ENCODE results near the gene PREB. TPM values are rescaled to one million over a fixed set of nuclear protein-coding genes. Genes with fewer than 3 reads are reported as not detected.

Gene PREB
- total RNA-seq, 1 donor, result 37.0 TPM

DNA sequence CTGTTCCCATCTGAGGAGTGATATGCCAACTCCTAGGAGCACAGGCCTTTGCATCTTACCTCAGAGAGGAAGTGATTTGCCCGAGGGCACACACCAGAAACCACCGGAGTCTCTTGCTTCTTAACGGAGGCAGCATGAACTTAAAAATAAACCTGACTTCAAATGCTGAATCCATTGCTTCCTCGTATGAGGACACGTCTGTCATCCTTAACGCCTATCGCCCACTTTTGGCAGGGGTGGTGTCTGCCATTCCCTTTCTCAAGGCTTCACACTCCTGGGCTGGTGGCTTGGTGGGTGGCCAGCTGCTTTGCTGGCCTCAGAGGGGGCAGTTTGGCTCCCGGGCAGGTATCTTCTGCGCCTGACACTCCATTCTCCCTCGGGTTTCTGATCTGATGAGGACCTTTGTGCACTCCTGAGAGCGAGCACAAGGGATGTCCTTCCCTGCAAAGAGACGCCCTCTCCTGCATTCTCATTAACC lies 1.1 kb upstream of the PREB start:
- H3K4me3 ChIP-seq (ENCODE audit: low read depth, low read length), result no peak overlapping the region
- TF ChIP-seq, protein P1, sequence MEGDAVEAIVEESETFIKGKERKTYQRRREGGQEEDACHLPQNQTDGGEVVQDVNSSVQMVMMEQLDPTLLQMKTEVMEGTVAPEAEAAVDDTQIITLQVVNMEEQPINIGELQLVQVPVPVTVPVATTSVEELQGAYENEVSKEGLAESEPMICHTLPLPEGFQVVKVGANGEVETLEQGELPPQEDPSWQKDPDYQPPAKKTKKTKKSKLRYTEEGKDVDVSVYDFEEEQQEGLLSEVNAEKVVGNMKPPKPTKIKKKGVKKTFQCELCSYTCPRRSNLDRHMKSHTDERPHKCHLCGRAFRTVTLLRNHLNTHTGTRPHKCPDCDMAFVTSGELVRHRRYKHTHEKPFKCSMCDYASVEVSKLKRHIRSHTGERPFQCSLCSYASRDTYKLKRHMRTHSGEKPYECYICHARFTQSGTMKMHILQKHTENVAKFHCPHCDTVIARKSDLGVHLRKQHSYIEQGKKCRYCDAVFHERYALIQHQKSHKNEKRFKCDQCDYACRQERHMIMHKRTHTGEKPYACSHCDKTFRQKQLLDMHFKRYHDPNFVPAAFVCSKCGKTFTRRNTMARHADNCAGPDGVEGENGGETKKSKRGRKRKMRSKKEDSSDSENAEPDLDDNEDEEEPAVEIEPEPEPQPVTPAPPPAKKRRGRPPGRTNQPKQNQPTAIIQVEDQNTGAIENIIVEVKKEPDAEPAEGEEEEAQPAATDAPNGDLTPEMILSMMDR (IDR thresholded peaks at IDR 0.05; ENCODE audit: insufficient read depth, low read length), result no peak
- no peak for DNase-seq (ENCODE audit: low read depth)

- DNase-seq (ENCODE audit: low read depth), result no peak
- TF ChIP-seq, protein P1 (IDR thresholded peaks at IDR 0.05; ENCODE audit: insufficient read depth, low read length), result no peak
- H3K4me3 ChIP-seq (ENCODE audit: low read depth, low read length), result peak overlapping the region; percentile 35
Measured at GRCh38 chr2:27134781-27135477, 493 bp upstream of the PREB start.

DNA sequence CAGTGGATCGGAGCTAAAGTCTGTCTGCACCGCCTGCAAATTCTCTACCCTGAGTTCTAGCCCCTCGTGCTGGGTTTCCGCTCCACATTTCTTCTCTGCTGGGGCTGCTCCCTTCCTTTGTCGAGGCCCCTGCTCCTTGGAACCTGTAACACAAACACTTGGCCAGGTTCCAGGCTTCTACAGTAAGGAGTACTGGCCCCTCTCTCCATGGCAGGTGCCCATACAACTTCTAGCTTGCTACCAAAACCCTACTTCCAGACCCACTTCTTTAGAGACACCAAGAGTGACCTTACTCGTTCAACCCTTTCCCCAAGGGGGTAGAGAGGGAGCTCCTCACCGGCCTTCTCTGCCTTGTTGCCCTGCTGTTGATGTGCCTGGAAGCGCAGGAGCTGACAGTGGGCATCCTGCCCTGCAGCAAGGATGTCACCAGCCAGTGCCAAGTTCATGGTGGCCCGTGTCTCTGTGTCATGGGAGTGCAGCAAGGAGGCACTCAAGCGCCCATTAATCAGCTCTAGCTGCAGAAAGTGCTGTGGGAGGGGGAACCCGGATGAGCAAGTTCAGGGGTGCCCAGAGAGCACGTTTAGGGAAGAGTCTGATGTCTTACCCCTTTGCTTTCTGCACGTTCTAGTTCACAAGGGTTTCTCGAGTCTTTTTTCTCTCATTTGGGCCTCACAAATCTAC lies 1.1 kb downstream of the PREB start:
- TF ChIP-seq, protein P1 (IDR thresholded peaks at IDR 0.05; ENCODE audit: insufficient read depth, low read length), result no peak
- DNase-seq (ENCODE audit: low read depth), result no peak
- H3K4me3 ChIP-seq (ENCODE audit: low read depth, low read length), result peak overlapping the region; percentile 97

DNA sequence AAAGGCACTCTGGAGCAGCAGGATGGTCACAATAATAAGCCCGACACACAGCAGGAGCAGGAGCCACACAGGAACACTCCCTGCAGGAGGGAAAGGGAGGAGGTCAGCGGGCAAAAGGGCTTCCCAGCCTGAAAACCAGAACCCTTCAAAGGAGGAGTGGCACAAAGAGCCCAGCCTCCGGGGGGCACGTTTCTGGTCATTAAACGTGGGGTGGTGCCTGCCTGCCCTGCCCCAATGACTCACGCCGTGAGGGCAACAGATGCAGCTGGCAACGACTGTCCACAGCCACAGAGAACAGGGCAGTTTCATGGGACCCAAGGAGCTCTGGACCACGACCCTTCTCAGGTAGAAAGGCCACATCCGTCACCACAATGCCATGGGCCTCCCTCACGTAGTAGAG lies 3.0 kb downstream of the PREB start:
- no peak for DNase-seq (ENCODE audit: low read depth)

GRCh38 chr2:27130396-27130795 lies 4.0 kb downstream of the PREB start:
- TF ChIP-seq, protein P1 (IDR thresholded peaks at IDR 0.05; ENCODE audit: insufficient read depth, low read length), result no peak
- DNase-seq (ENCODE audit: low read depth), result no peak
- H3K4me3 ChIP-seq (ENCODE audit: low read depth, low read length), result no peak overlapping the region

More for the DNA sequence above, 3.0 kb downstream of the PREB start:
- no peak overlapping the region for H3K4me3 ChIP-seq (ENCODE audit: low read depth, low read length)
- TF ChIP-seq, protein P1 (IDR thresholded peaks at IDR 0.05; ENCODE audit: insufficient read depth, low read length), result no peak

DNA sequence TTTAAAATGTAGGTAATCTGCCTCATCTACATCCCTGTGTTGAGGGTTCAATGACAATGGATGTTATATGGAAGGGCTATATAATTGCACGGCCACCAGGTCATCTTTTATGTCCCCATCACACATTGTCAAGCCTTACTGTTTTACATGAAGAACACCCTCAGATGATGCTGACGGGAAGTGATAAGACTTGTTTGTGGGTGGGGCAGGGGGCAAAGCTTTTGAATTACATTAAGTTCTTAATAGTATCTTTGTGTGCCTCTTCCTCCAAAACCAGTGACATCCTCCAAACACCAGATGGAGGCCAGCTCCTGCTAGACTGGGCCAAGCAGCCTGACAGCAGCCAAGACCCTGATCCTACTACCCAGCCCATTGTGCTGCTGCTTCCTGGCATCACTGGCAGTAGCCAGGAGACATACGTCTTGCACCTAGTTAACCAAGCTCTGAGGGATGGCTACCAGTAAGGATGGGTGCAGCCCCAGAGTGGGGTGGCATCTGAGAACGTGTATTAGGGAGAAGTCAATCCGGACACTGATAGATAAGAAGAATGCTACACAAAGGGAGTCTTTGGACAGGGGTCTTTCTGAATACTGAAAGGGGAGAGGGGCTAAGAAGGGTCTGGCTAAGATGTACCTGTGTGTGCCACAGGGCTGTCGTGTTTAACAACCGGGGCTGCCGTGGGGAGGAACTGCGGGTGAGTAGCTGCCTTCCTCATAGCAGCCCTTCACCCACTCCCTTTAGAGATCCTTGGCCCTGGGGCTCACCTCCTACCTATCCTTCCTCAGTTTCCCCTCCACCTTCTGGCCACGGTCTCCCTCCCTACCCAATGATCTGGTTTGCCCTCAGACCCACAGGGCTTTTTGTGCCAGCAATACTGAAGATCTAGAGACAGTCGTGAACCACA lies 5.5 kb downstream of the PREB start:
- H3K4me3 ChIP-seq (ENCODE audit: low read depth, low read length), result no peak overlapping the region
- DNase-seq (ENCODE audit: low read depth), result no peak
- TF ChIP-seq, protein P1 (IDR thresholded peaks at IDR 0.05; ENCODE audit: insufficient read depth, low read length), result no peak
